Breast epithelium (tissue), 4 donors: ENCODE results near the gene AKAP3. TPM values are rescaled to one million over a fixed set of nuclear protein-coding genes. Genes with fewer than 3 reads are reported as not detected.

Experiments used
- DNase-seq, 2 donors: peaks; one replicate each; pipeline ENCODE4 v3.0.0-alpha.2; 2019; ENCODE audit warnings: low spot score in 2 of 2
- H3K27ac ChIP-seq, 2 donors: fragments of 200-600 bp; sonication (generic) in 1 of 2; one replicate each; pipeline ENCODE4 v1.5.1; 2016 to 2019; ENCODE audit warnings: mild to moderate bottlenecking in 1 of 2
- H3K27me3 ChIP-seq, 2 donors: fragments of 200-600 bp; sonication (generic) in 1 of 2; one replicate each; pipeline versions ENCODE4 v1.5.1 to v1.6.0; 2017 to 2019; ENCODE audit warnings: control low read depth in 1 of 2, mild to moderate bottlenecking in 1 of 2
- H3K36me3 ChIP-seq: fragments of 200-600 bp; one replicate; pipeline ENCODE4 v1.5.1; 2019
- H3K4me1 ChIP-seq, 2 donors: fragments of 200-600 bp; sonication (generic); one replicate each; pipeline ENCODE4 v1.5.1; 2016 to 2019; ENCODE audit warnings: control low read depth in 1 of 2
- H3K4me3 ChIP-seq, 3 donors: fragments of 200-600 bp; sonication (generic); 1 replicate in 2 of 3; 2 replicates in 1 of 3; pipeline ENCODE4 v1.5.1; 2016 to 2019; ENCODE audit warnings: mild to moderate bottlenecking in 3 of 3, moderate library complexity in 2 of 3
- H3K9me3 ChIP-seq, 2 donors: fragments of 200-600 bp; sonication (generic) in 1 of 2; one replicate each; pipeline ENCODE4 v1.5.1; 2016 to 2019; ENCODE audit warnings: control low read depth in 1 of 2
- CTCF ChIP-seq, 3 donors: fragments of 450-650 bp; IDR thresholded peaks; one replicate each; pipeline ENCODE4 v1.5.1; 2016 to 2017; ENCODE audit warnings: antibody characterized with exemption in 3 of 3, mild to moderate bottlenecking in 3 of 3, moderate library complexity in 3 of 3
- POLR2A ChIP-seq: fragments of 450-650 bp; IDR thresholded peaks from one replicate; pipeline ENCODE4 v1.6.1; 2016; ENCODE audit warnings: antibody characterized with exemption, mild to moderate bottlenecking, moderate library complexity
- POLR2AphosphoS5 ChIP-seq, 3 donors: sonication (generic); formaldehyde crosslinking; IDR thresholded peaks; one replicate each; pipeline ENCODE4 v1.6.1; 2017; ENCODE audit warnings: antibody characterized with exemption in 3 of 3
- intact Hi-C: fragments of 100-400 bp; cut with DNase I; formaldehyde crosslinking; loops from one replicate; pipeline ENCODE4 v1.15.1; 2023; ENCODE audit warnings: low total_unique reads
- total RNA-seq, 3 donors: library from RNA; depleted of rRNA; stranded (reverse); fragments of >200 nt; gene quantifications; one replicate each; pipeline ENCODE4 v1.1.0, GENCODE V29; 2016

AKAP3 gene
- total RNA-seq, 3 donors from 2014 or later: 0.33 to 2.2 (median 2.2) TPM

- Histone ChIP-seq H3K4me3 (no peak overlapping the region), H3K9me3 (no peaks in the 10 kb centered on the region), H3K27ac (no peak overlapping the region), H3K4me1 (no peaks in the 10 kb centered on the region), H3K27me3 (no peaks in the 10 kb centered on the region), H3K36me3 (peaks cover 10% of the 10 kb centered on the region)
- no peak for TF ChIP-seq CTCF (IDR thresholded peaks at IDR 0.05)
- no peak for TF ChIP-seq POLR2A
- no peak for TF ChIP-seq POLR2AphosphoS5 (IDR thresholded peaks at IDR 0.05)
- DNase-seq: no peak
- intact Hi-C loops: no loop called here
Measured at GRCh38 chr12:4665236-4665635, 16.4 kb upstream of the AKAP3 start.

- DNase-seq: no peak
- intact Hi-C loops: no loop called here
- no peaks in the 10 kb centered on the region for H3K9me3 ChIP-seq
- no peaks in the 10 kb centered on the region for H3K4me1 ChIP-seq
- H3K36me3 ChIP-seq: peaks cover 6% of the 10 kb centered on the region
- H3K27me3 ChIP-seq: no peaks in the 10 kb centered on the region
- TF ChIP-seq CTCF (IDR thresholded peaks at IDR 0.05) (no peak), POLR2A (no peak), POLR2AphosphoS5 (IDR thresholded peaks at IDR 0.05) (no peak)
- no peak overlapping the region for H3K4me3 ChIP-seq
- no peak overlapping the region for H3K27ac ChIP-seq
Measured at GRCh38 chr12:4663971-4664505, 15.2 kb upstream of the AKAP3 start.

DNA sequence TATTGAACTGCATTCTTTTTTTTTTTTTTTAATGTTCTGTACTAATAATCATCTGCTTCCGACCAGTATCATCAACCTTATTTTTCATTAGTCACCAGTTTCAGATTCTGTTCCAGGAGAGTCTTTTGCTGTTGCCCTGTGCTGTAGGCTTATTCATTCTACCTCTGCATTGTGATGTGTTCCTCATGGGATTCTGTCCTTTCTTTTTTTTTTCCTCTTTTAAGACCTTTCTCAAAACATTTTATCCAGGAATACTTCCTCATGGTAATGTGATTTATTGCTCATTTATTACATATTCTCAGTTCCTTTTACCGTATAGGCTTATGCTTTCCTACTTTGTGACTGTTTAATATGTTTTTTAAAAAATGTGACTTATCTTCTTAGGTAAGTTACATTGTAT, 4.8 kb upstream of the AKAP3 start:
- no peak for DNase-seq
- no peak overlapping the region for H3K27ac ChIP-seq
- peaks cover 0 to 15% of the 10 kb centered on the region in 2 donors for H3K4me1 ChIP-seq
- no peaks in the 10 kb centered on the region for H3K27me3 ChIP-seq
- no peak overlapping the region for H3K4me3 ChIP-seq
- no peak for TF ChIP-seq POLR2A
- TF ChIP-seq POLR2AphosphoS5 (IDR thresholded peaks at IDR 0.05): no peak
- no peak for TF ChIP-seq CTCF (IDR thresholded peaks at IDR 0.05)
- intact Hi-C loops: no loop called here
- no peaks in the 10 kb centered on the region for H3K9me3 ChIP-seq
- no peaks in the 10 kb centered on the region for H3K36me3 ChIP-seq

DNA sequence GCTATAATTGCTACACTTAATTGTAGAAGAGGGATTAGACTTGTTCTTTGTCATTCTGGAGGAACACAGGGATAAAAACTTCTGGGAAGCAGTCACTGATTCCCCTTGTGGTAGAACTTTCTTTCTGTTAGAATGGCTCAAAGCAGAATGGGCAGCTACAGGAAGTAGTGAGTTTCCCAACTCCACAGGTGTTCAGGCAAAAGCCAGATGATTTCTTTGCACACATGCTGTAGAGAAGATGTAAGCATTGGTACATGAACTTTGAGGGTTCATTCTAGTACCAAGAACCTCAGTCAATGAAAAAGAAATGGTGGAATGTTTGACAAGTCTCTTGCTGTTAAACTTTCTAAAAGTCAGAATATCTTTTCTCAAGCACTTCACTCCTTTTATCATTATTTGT, 4.4 kb upstream of the AKAP3 start:
- H3K4me3 ChIP-seq: no peak overlapping the region
- peaks cover 0 to 15% of the 10 kb centered on the region in 2 donors for H3K4me1 ChIP-seq
- TF ChIP-seq POLR2A (no peak), CTCF (IDR thresholded peaks at IDR 0.05) (no peak), POLR2AphosphoS5 (IDR thresholded peaks at IDR 0.05) (no peak)
- no peaks in the 10 kb centered on the region for H3K9me3 ChIP-seq
- no peak for DNase-seq
- no peaks in the 10 kb centered on the region for H3K36me3 ChIP-seq
- intact Hi-C loops: no loop called here
- H3K27me3 ChIP-seq: no peaks in the 10 kb centered on the region
- H3K27ac ChIP-seq: no peak overlapping the region

DNA sequence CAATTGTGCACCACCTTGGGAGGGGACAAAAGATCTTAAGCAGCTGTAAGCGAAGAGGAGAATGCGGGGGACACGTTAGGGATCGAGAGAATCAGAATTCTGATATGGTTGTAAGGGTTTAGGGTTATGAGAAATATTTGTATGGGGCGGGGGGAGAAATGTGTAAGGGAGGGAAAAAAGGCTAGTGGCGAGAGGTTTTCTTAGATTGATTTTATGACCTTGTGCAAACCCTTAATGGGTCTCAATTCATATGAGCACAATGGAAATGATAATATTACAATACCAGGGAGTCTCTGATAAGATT, 459 bp upstream of the AKAP3 start:
- TF ChIP-seq POLR2AphosphoS5 (IDR thresholded peaks at IDR 0.05) (no peak), CTCF (IDR thresholded peaks at IDR 0.05) (no peak)
- Histone ChIP-seq H3K27me3 (no peaks in the 10 kb centered on the region), H3K4me1 (peaks cover 0 to 15% of the 10 kb centered on the region in 2 donors), H3K9me3 (no peaks in the 10 kb centered on the region), H3K36me3 (no peaks in the 10 kb centered on the region), H3K4me3 (peak overlapping the region; percentile 72 to 93 (median 76)), H3K27ac (peak overlapping the region; percentile 89 to 93)
- intact Hi-C loops: no loop called here
- no peak for DNase-seq
